IPS-18c (cell line): Measurements from ENCODE around the gene LRRC31.

Experiments
- H3K4me3 ChIP-seq: 2 replicates; pipeline ENCODE4 v1.7.0; 2013; ENCODE audit warnings: low read depth, mild to moderate bottlenecking, low read length, moderate library complexity; ENCODE audit not compliant: insufficient read depth
- H3K9me3 ChIP-seq: one replicate; pipeline ENCODE4 v1.6.1; 2013; ENCODE audit warnings: mild to moderate bottlenecking, low read length, moderate library complexity; ENCODE audit not compliant: control insufficient read depth, insufficient read depth

LRRC31 gene

GRCh38 chr3:169869484-169870220, at the start of gene LRRC31:
Gene LRRC31, minus strand, starts transcription at chr3:169869935. Its CDS starts 128 bp downstream, at chr3:169869807.
- Histone ChIP-seq H3K4me3 (no peak within 1 kb of the TSS), H3K9me3 (no peaks in the 10 kb centered on the region)

DNA sequence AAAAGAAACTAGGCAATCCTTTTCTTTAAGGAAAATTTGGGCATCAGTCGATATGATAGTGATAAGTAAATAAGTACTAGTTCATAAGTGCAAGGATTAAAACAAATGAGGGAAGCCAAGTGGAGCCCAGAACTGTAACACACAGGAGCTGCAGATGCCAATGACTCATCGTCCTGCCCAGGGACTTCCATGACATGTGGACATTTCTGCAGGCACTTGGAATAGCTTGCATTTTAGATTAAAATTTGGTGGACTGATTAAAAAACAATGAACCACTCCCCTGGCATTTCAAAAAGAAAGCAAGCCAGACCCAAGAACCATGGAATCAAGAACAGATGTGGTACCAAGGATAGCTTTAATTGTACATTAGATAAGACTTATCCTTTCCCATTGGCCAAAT, 44.6 kb upstream of the LRRC31 start:
- H3K9me3 ChIP-seq = peaks cover 3% of the 10 kb centered on the region
- H3K4me3 ChIP-seq = no peak overlapping the region

DNA sequence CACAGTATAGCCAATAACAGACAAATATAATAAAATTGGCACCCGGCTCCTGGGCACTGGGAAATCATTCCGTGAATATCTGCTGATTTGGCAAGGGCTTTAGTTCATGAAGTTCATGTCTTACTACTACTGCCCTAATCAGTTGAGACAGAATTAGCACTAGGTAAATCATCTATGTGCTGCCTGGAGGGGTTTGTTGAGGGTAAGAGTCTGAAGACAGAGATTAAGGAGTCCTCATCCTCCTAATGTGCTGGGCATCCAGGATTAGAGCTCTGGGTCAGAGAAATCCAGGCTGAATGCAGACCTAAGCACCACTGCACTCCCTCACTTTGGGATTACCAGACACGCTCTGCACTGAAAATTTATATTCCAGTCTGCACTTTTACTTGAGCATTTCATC, 43.6 kb upstream of the LRRC31 start:
- H3K9me3 ChIP-seq = peaks cover 3% of the 10 kb centered on the region
- H3K4me3 ChIP-seq = no peak overlapping the region

DNA sequence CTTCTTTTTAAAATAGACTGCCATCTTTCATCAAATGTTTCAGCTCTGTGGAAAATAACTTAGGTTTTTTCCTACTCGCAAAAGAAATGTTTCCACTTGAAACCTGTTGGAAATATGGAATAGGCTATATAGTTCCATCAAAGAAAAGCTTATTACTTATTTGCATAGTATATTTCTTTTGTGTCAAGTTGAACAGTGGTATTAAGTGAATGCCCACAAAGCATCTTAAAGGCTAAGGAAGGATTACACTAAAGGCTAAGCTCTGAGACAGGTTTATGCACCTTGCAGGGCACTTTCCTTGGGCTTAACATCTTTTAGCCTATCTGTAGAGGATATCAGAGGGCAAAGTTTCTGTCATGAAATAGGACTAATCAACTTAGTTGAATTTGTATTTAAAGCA, 41.5 kb upstream of the LRRC31 start, which contains the start of gene SAMD7:
SAMD7 (plus strand) TSS at position 301 of the 400 bp plus-strand sequence. CDS start 7,927 bp downstream, outside the sequence.
- Histone ChIP-seq H3K9me3 (no peaks in the 10 kb centered on the region), H3K4me3 (no peak within 1 kb of the TSS)

DNA sequence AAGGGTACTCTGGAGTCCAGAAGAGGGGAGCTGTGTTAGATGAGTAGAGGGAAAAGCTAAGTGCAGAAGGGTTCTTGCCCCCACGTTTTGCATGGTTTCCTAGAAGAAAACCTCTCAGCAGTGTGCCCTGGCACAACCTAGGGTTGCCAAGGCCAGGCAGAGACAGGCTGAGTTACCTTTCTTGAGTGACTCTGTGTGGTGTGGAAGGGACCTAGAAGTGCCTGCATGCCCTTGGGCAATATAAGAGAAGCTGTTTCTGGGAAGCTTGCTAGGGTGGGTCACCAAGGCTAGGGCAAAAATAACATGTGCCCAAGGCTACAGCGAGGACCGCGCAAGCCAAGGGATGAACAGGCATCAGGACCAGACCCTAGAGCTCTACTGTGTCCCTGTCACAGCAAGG, 38.2 kb upstream of the LRRC31 start:
- H3K9me3 ChIP-seq = no peaks in the 10 kb centered on the region

GRCh38 chr3:169907476-169907875, 37.7 kb upstream of the LRRC31 start:
- Histone ChIP-seq H3K9me3 (no peaks in the 10 kb centered on the region), H3K4me3 (no peak overlapping the region)

More for the DNA sequence above, 38.2 kb upstream of the LRRC31 start:
- no peak overlapping the region for H3K4me3 ChIP-seq

DNA sequence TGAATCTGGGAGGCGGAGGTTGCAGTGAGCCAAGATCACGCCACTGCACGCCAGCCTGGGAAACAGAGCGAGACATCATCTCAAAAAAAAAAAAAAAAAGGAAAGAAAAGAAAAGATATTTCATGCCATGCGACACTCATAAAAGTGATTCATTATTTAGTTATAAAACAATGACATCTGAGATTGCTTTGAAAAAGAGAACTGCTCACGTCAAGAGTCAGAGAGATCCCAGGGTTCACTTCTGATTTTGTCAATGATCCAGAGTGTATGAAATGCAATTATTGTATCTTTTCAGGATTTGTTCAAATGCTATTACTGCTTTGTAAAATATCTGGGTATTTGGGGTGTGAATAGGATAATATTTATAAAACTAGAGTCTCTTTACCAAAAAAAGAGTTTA, 35.7 kb upstream of the LRRC31 start:
- Histone ChIP-seq H3K4me3 (no peak overlapping the region), H3K9me3 (no peaks in the 10 kb centered on the region)

DNA sequence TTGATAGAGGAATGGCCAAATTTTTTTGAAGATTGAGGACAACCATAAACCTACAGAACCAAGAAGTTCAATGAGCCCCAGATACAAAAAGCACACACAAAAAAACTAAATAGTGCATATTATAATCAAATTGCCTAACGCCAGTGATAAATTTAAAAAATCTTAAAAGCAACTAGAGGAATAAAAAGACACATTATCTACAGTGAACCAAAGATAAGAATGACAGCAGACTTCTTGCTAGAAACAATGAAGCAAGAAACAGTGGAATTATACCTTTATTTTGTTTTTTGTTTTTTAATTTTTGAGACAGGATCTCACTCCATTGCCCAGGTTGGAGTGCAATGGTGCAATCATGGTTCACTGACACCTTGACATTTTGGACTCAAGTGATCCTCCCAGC, 31.7 kb upstream of the LRRC31 start:
- no peaks in the 10 kb centered on the region for H3K9me3 ChIP-seq
- no peak overlapping the region for H3K4me3 ChIP-seq

DNA sequence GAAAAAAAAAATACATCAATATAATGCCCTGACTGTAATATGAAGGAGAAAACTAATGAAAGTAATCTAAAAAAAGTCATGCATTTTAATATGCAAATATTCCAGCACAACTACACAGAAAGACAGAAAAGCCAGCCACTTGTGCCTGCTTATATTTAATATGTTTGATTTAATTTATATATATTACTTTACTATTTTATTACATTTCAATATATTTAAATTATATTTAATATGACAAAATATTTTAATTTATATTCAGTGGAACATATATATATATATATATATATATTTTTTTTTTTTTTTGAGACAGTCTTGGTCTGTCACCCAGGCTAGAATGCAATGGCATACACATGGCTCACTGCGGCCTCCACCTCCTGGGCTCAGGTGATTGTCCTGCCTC, 27.5 kb upstream of the LRRC31 start:
- Histone ChIP-seq H3K9me3 (no peaks in the 10 kb centered on the region), H3K4me3 (no peak overlapping the region)

DNA sequence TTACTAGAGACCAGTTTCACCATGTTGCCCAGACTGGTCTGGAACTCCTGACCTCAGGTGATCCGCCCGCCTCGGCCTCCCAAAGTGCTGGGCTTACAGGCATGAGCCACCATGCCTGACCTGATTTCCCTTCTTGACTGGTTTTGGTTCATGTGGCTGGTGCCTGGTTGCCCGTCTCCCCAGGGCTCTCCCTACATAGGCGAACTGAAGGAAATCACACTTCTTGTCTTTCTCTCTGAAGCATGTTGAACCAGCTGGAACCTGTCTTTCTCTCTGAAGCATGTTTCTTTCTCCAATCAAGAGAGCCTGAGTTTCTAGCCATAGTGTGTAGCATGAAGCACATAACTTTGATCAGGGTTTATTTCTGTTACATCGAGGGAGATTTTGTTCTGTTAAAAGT, 25.3 kb upstream of the LRRC31 start:
- no peaks in the 10 kb centered on the region for H3K9me3 ChIP-seq
- no peak overlapping the region for H3K4me3 ChIP-seq

DNA sequence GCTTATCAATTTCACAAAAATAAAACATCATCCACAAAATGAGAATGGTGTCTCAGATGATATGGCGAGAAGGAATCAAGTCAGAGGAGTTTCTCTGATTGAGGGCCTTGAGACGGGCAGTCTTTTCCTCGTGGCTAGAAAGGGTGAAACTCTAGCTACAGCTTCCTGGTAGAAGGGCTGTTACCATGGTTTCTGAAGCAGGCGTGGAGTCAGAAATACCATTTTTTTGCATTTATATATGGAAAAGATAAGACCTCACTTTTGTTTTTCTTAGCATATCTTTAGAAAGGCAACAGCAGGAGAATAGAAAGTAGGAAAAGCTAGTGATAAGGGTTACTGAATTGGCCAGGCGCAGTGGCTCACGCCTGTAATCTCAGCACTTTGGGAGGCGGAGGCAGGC, 24.4 kb upstream of the LRRC31 start:
- H3K9me3 ChIP-seq = no peaks in the 10 kb centered on the region
- no peak overlapping the region for H3K4me3 ChIP-seq

GRCh38 chr3:169891886-169892285, 22.2 kb upstream of the LRRC31 start:
- no peak overlapping the region for H3K4me3 ChIP-seq
- H3K9me3 ChIP-seq = no peaks in the 10 kb centered on the region

DNA sequence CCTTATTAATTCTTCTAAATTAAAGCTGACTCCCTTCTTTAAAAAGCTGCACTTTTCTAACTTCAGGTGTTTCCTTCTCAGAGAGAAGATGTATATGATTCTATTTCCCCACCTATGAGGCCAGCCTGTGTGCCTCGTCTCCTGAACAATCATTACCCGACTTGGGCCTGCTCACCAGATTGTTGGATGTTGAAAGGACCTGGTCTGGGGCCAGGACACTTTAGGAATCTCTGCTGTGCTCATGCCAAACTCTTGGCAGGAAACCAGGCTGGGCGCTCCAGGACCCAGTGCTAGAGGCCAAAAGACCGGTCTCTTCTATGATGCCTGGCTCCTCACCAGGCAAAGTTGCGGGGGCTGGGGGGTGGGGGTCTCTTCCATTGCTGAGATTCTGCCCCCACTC, 16.9 kb upstream of the LRRC31 start:
- H3K4me3 ChIP-seq = no peak overlapping the region
- H3K9me3 ChIP-seq = no peaks in the 10 kb centered on the region

- H3K4me3 ChIP-seq = no peak overlapping the region
- no peaks in the 10 kb centered on the region for H3K9me3 ChIP-seq
Measured at GRCh38 chr3:169880576-169881250, 11.0 kb upstream of the LRRC31 start.

GRCh38 chr3:169879845-169880575, 10.3 kb upstream of the LRRC31 start:
- Histone ChIP-seq H3K9me3 (no peaks in the 10 kb centered on the region), H3K4me3 (no peak overlapping the region)

DNA sequence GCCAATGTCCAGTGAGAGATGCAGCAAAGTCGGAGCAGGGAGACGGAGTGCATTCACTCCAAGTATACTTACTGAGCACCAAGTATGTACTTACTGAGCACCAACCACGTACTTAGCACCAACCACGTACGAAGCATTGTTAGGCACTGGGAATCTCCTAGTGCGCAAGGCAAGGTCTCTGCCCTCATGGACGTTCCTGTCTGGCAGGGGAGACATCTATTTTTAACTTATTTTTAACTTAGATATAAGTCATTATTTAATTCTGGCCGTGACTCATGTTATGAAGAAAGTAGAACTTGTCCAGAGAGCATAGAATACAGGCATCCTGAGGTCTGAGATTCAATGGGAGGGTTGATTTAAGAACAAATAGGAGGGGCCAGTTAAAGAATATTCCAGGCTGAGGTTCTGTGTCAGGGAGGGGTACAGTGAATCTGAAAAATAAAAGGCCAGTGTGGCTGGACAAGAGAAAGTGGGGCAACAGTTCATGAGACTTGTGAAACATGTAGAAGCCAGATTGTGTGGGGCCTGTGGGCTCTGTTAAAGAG, 9.3 kb upstream of the LRRC31 start:
- Histone ChIP-seq H3K4me3 (no peak overlapping the region), H3K9me3 (no peaks in the 10 kb centered on the region)

- Histone ChIP-seq H3K4me3 (no peak overlapping the region), H3K9me3 (no peaks in the 10 kb centered on the region)
Measured at GRCh38 chr3:169871129-169871886, 1.6 kb upstream of the LRRC31 start.
